RWPE1 (cell line): Measurements from ENCODE around the gene DRG2.

Source experiments
- CTCF ChIA-PET: fragments of 350-600 bp; sonication (Branson Sonifier 250); formaldehyde crosslinking; extraction: SDS; loops from one replicate; lab custom pipeline; 2021; lab: Yijun Ruan, JAX
- POLR2A ChIA-PET: fragments of 400-600 bp; formaldehyde crosslinking; extraction: SDS; loops from one replicate; lab custom pipeline; 2020; ENCODE audit warnings: antibody characterized with exemption; ENCODE audit not compliant: low non-redundant PET; lab: Yijun Ruan, JAX
- DNase-seq: peaks from one replicate; pipeline ENCODE4 v3.0.0; 2012; ENCODE audit warnings: low spot score
- H3K27ac ChIP-seq: fragments of 450-650 bp; 2 replicates; pipeline ENCODE4 v1.5.1; 2017
- TF ChIP-seq, protein P1 (sequence below): fragments of 450-650 bp; conservative IDR thresholded peaks from 2 replicates; pipeline ENCODE4 v1.5.1; 2017; ENCODE audit warnings: low read depth, mild to moderate bottlenecking

Gene DRG2

DNA sequence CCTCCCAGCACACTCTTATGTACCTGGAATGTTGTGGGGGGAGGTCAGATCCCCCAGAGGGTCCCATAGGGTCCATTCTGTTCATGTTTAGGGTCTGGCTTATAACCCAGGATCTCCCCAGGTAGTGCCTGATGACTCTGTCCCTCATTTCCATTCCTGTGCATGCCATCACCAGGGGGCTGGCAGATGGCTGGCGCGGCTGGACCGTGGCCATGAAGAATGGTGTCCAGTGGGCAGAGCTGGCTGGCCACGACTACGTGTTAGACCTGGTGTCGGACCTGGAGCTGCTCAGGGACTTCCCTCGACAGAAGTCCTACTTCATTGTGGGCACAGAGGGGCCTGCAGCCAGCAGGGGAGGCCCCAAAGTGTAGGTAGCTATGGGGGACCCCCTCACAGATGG is 60.8 kb downstream of the DRG2 start:
- POLR2A ChIA-PET = no interaction called here
- TF ChIP-seq, protein P1, sequence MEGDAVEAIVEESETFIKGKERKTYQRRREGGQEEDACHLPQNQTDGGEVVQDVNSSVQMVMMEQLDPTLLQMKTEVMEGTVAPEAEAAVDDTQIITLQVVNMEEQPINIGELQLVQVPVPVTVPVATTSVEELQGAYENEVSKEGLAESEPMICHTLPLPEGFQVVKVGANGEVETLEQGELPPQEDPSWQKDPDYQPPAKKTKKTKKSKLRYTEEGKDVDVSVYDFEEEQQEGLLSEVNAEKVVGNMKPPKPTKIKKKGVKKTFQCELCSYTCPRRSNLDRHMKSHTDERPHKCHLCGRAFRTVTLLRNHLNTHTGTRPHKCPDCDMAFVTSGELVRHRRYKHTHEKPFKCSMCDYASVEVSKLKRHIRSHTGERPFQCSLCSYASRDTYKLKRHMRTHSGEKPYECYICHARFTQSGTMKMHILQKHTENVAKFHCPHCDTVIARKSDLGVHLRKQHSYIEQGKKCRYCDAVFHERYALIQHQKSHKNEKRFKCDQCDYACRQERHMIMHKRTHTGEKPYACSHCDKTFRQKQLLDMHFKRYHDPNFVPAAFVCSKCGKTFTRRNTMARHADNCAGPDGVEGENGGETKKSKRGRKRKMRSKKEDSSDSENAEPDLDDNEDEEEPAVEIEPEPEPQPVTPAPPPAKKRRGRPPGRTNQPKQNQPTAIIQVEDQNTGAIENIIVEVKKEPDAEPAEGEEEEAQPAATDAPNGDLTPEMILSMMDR = no peak
- CTCF ChIA-PET = interaction anchor here (0.6 kb wide), 1 partner anchor 87 kb away, joined by 6 read pairs; no protein-coding TSS in a partner anchor
- H3K27ac ChIP-seq = no peak overlapping the region
- no peak for DNase-seq

- POLR2A ChIA-PET = interaction anchor here (0.6 kb wide), 1 partner anchor 32 kb away, joined by 3 read pairs; the partner anchor contains the start of gene ALKBH5
- no peak overlapping the region for H3K27ac ChIP-seq
- no peak for DNase-seq
- CTCF ChIA-PET = no interaction called here
- TF ChIP-seq, protein P1 = no peak
Observed at GRCh38 chr17:18151290-18151689, 63.5 kb downstream of the DRG2 start.

DNA sequence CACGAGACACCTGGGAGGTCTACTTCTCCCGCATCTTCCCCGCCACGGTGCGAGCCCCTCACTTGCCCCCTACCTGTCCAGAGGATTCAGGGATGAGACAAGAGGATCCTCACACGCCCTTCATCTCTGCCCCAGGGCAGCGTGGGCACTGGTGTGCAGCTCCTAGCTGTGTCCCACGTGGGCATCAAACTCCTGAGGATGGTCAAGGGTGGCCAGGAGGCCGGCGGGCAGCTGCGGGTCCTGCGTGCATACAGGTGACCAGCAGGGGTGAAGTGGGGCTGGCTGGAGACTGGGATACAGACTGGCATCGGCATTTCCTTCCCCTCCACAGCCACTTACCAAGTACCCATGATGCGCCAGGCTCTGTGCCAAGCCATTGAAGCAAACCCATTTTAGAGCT is 67.4 kb downstream of the DRG2 start:
- TF ChIP-seq, protein P1 = no peak
- ChIA-PET CTCF (interaction anchor here (0.7 kb wide), 1 partner anchor 11 kb away, joined by 3 read pairs; no protein-coding TSS in a partner anchor), POLR2A (no interaction called here)
- DNase-seq = no peak
- H3K27ac ChIP-seq = peak overlapping the region; percentile 67

GRCh38 chr17:18156171-18156975 is 68.6 kb downstream of the DRG2 start:
- CTCF ChIA-PET = interaction anchor here (0.6 kb wide), 1 partner anchor 110 kb away, joined by 3 read pairs; no protein-coding TSS in a partner anchor

GRCh38 chr17:18156976-18157280 is 69.2 kb downstream of the DRG2 start:
- peak overlapping the region; percentile 67 for H3K27ac ChIP-seq
- DNase-seq = no peak
- TF ChIP-seq, protein P1 = no peak
- POLR2A ChIA-PET = no interaction called here
- CTCF ChIA-PET = no interaction called here

More at GRCh38 chr17:18156171-18156975, 68.6 kb downstream of the DRG2 start:
- H3K27ac ChIP-seq = peak overlapping the region; percentile 67
- TF ChIP-seq, protein P1 = no peak
- POLR2A ChIA-PET = no interaction called here
- DNase-seq = no peak
